ENCODE data around the gene RD3L. TPM values are rescaled to one million over a fixed set of nuclear protein-coding genes. Genes with fewer than 3 reads are reported as not detected.

Gene RD3L
- total and polyA plus RNA-seq, 9 of the 15 experiments (the other 6 are each of a cell fraction or from before 2014, with no cell fraction given) = 0.14 TPM; not detected in 8

DNA sequence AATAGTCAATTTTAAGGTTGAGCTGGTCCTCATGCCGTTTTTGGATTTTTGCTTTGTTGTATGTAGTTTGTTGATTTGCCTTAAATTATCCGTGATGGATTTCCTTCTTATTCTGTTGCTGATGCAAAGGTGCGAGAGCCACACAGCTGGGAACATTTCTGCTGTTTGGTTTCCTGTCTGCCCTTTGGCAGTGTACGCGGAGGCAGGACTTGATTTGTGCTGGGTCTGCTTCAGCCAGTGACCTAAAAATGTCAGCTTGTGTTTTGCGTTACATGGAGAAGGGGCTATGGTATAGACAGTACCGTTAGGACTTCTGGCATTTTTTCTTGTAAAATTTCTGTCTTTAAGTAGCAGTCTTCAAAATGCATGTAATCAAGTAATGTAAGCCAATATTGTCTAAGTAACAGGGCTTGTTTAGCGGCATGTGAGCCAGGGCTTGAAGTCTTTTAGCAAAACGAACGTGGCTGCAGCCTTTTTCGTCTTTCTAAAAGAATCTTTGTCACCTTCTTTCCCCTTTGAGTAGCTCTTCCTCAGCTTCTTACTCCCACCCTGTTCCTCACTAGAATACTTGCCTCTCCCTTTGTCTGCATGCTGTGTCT, 18.2 kb upstream of the RD3L start:
- POLR2A ChIA-PET = interaction anchor here (1.0 kb wide), 1 partner anchor 11 kb away, joined by 3 read pairs; no protein-coding TSS in a partner anchor
- Histone ChIP-seq H2AFZ (ENCODE audit: low read depth, low read length) (no peak overlapping the region), H3K9me1 (ENCODE audit: control insufficient read depth, insufficient read depth, low read length) (no peaks in the 10 kb centered on the region), H3K36me3 (ENCODE audit: control insufficient read depth, insufficient read depth, low read length) (no peaks in the 10 kb centered on the region), H3K9me3 (replicated peaks; ENCODE audit: control insufficient read depth, insufficient read depth, low read depth, low read length) (no peaks in the 10 kb centered on the region), H3K4me1 (replicated peaks in 1 of 2; ENCODE audit: control insufficient read depth in 2 of 2, insufficient read depth in 2 of 2, low read length in 2 of 2) (no peaks in the 10 kb centered on the region; a peak in 1 of 5 replicates), H3K9ac (ENCODE audit: insufficient read depth in 1 of 2, low read depth in 2 of 2, low read length in 2 of 2) (no peak overlapping the region), H3K4me2 (ENCODE audit: insufficient read depth, low read length) (no peak overlapping the region), H3K27ac (ENCODE audit: extremely low read depth, low read depth, low read length) (no peak overlapping the region), H4K20me1 (replicated peaks; ENCODE audit: control insufficient read depth, insufficient read depth, low read length) (no peaks in the 10 kb centered on the region), H3K27me3 (ENCODE audit: control insufficient read depth in 2 of 2, insufficient read depth in 2 of 2, low read length in 2 of 2) (no peaks in the 10 kb centered on the region), H3K4me3 (no peak overlapping the region), H3K79me2 (ENCODE audit: control insufficient read depth, insufficient read depth, low read length) (no peaks in the 10 kb centered on the region)
- in situ Hi-C loops (cut with MboI) = no loop called here
- DNase-seq (ENCODE audit: extremely low read depth in 1 of 4, low spot score in 3 of 4) (no peak), ATAC-seq (no peak), FAIRE-seq (no peak)
- no peak for TF ChIP-seq ZFP36 (IDR thresholded peaks at IDR 0.05; ENCODE audit: low read depth, low read length, partially characterized antibody)
- no peak for TF ChIP-seq JUN (IDR thresholded peaks at IDR 0.05; ENCODE audit: borderline replicate concordance, low read depth, low read length)
- TF ChIP-seq JUN (CRISPR knock-in tag; IDR thresholded peaks at IDR 0.05; ENCODE audit: borderline replicate concordance) = no peak
- TF ChIP-seq, protein P1, sequence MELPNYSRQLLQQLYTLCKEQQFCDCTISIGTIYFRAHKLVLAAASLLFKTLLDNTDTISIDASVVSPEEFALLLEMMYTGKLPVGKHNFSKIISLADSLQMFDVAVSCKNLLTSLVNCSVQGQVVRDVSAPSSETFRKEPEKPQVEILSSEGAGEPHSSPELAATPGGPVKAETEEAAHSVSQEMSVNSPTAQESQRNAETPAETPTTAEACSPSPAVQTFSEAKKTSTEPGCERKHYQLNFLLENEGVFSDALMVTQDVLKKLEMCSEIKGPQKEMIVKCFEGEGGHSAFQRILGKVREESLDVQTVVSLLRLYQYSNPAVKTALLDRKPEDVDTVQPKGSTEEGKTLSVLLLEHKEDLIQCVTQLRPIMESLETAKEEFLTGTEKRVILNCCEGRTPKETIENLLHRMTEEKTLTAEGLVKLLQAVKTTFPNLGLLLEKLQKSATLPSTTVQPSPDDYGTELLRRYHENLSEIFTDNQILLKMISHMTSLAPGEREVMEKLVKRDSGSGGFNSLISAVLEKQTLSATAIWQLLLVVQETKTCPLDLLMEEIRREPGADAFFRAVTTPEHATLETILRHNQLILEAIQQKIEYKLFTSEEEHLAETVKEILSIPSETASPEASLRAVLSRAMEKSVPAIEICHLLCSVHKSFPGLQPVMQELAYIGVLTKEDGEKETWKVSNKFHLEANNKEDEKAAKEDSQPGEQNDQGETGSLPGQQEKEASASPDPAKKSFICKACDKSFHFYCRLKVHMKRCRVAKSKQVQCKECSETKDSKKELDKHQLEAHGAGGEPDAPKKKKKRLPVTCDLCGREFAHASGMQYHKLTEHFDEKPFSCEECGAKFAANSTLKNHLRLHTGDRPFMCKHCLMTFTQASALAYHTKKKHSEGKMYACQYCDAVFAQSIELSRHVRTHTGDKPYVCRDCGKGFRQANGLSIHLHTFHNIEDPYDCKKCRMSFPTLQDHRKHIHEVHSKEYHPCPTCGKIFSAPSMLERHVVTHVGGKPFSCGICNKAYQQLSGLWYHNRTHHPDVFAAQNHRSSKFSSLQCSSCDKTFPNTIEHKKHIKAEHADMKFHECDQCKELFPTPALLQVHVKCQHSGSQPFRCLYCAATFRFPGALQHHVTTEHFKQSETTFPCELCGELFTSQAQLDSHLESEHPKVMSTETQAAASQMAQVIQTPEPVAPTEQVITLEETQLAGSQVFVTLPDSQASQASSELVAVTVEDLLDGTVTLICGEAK (IDR thresholded peaks at IDR 0.05) = no peak
- TF ChIP-seq, protein P1 (CRISPR knock-in tag; IDR thresholded peaks at IDR 0.05) = no peak
- TF ChIP-seq PTRF (tag; IDR thresholded peaks at IDR 0.05) = no peak
- TF ChIP-seq DNMT1 (IDR thresholded peaks at IDR 0.05) = no peak
- no peak for TF ChIP-seq ZNF274 (IDR thresholded peaks at IDR 0.05; ENCODE audit: borderline replicate concordance, low read depth, low read length)
- no peak for TF ChIP-seq PTBP1 (IDR thresholded peaks at IDR 0.05; ENCODE audit: low read depth, low read length)
- no peak for TF ChIP-seq PPARD (CRISPR knock-in tag; IDR thresholded peaks at IDR 0.05)
- no peak for TF ChIP-seq SMARCC2 (IDR thresholded peaks at IDR 0.05; ENCODE audit: low read depth)
- TF ChIP-seq SRSF9 (IDR thresholded peaks at IDR 0.05; ENCODE audit: borderline replicate concordance, low read depth, low read length) = no peak
- no peak for TF ChIP-seq PHF21A (IDR thresholded peaks at IDR 0.05; ENCODE audit: borderline replicate concordance, low read depth)
- no peak for TF ChIP-seq HNRNPL (IDR thresholded peaks at IDR 0.05; ENCODE audit: low read depth, low read length)
- intact Hi-C loops (cut with micrococcal nuclease) = no loop called here
- WGBS (ENCODE audit: insufficient coverage, low coverage, missing lambda C conversion rate) = 28% methylated on average over 11 of the region's 11 CpGs
- CTCF ChIA-PET (ENCODE audit: low intra/inter-chr PET ratio) = no interaction called here
- no TSS peak for BruUV-seq (replicated peaks)
